Central memory CD8-positive, alpha-beta T cell (primary cell): ENCODE results near the gene ZNF418.
"Not testable (repeated sequence)": the region's sequence is repeated elsewhere in the genome, so short reads cannot be mapped to it uniquely, and the experiment has no call there.

ENCODE experiments used
- ATAC-seq: fragments of 150-1000 bp; cut with Tn5 transposase; replicated peaks from 2 replicates; pipeline ENCODE4 v1.10.0; 2022; ENCODE audit warnings: mild to moderate bottlenecking, moderate FRiP score, moderate number of reproducible peaks; ENCODE audit not compliant: poor library complexity, severe bottlenecking; ENCODE audit errors: extremely low read depth
- DNase-seq, 2 donors: peaks; one replicate each; pipeline ENCODE4 v3.0.0; 2021; ENCODE audit warnings: low spot score in 2 of 2
- H3K27ac Mint-ChIP-seq: one replicate; pipeline ENCODE4 v1.8.0; 2022; ENCODE audit warnings: low read depth, mild to moderate bottlenecking, moderate library complexity, mixed read lengths
- H3K27me3 Mint-ChIP-seq: one replicate; pipeline ENCODE4 v1.8.0; 2022; ENCODE audit warnings: mixed read lengths
- H3K36me3 Mint-ChIP-seq: one replicate; pipeline ENCODE4 v1.8.0; 2022; ENCODE audit warnings: mild to moderate bottlenecking, moderate library complexity, mixed read lengths; ENCODE audit not compliant: insufficient read depth
- H3K4me1 Mint-ChIP-seq: one replicate; pipeline ENCODE4 v1.8.0; 2022; ENCODE audit warnings: mixed read lengths
- H3K4me3 Mint-ChIP-seq: one replicate; pipeline ENCODE4 v1.8.0; 2022; ENCODE audit warnings: mild to moderate bottlenecking, moderate library complexity, mixed read lengths
- H3K9me3 Mint-ChIP-seq: one replicate; pipeline ENCODE4 v1.8.0; 2022; ENCODE audit warnings: mixed read lengths

The ZNF418 gene

DNA sequence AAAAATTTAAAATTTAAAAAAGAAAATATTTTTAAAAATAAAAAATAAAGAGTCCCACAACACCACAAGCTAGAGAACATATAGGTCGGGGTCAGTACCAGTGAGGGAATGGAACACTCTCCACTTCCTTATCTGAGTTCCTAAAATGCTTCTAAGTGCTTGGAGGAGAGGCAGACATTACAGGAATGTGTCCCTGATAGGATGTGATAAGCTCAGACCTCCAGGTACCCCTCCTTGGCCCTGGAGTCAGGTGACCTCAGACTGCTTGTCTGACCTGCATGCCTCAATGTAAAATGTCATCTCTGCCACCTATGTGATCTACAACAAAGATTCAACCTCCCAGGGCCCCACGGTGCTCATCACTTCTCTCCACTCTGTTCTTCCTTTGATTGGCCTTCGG lies 49.2 kb downstream of the ZNF418 start:
- no peak for ATAC-seq
- no peaks in the 10 kb centered on the region for H3K27me3 Mint-ChIP-seq
- no peak overlapping the region for H3K4me3 Mint-ChIP-seq
- no peak for DNase-seq
- peaks cover 5% of the 10 kb centered on the region for H3K9me3 Mint-ChIP-seq
- H3K4me1 Mint-ChIP-seq: peaks cover 21% of the 10 kb centered on the region
- H3K36me3 Mint-ChIP-seq: peaks cover 12% of the 10 kb centered on the region
- H3K27ac Mint-ChIP-seq: no peak overlapping the region

GRCh38 chr19:57873883-57874799 lies 61.1 kb downstream of the ZNF418 start:
- H3K27ac Mint-ChIP-seq, H3K27me3 Mint-ChIP-seq, ATAC-seq, H3K4me3 Mint-ChIP-seq, H3K4me1 Mint-ChIP-seq, DNase-seq: not testable (repeated sequence)
- peaks cover 26% of the 10 kb centered on the region for H3K36me3 Mint-ChIP-seq
- H3K9me3 Mint-ChIP-seq: peaks cover 30% of the 10 kb centered on the region

DNA sequence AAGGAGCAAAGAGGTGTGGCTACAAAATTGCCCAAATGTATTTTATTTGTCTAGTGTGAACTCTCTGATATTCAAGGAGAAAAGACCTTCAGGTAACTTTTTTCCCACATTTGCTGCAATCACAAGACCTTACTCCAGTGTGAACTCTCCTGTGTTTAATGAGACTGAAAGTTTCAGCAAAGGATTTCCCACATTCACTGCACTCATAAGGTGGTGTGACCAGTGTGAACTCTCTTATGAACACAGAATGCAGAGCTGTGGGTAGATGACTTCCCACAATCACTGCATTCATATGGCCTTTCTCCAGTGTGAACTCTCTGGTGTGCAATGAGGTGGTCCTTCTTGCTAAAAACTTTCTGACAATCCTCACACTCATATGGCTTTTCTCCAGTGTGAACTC lies 62.8 kb downstream of the ZNF418 start:
- no peak overlapping the region for H3K27ac Mint-ChIP-seq
- H3K4me1 Mint-ChIP-seq: no peaks in the 10 kb centered on the region
- peaks cover 25% of the 10 kb centered on the region for H3K9me3 Mint-ChIP-seq
- H3K36me3 Mint-ChIP-seq: peaks cover 26% of the 10 kb centered on the region
- no peaks in the 10 kb centered on the region for H3K27me3 Mint-ChIP-seq
- no peak overlapping the region for H3K4me3 Mint-ChIP-seq
- ATAC-seq (no peak), DNase-seq (no peak)
